ENCODE measurements around the gene ACOT11.

Gene ACOT11

DNA sequence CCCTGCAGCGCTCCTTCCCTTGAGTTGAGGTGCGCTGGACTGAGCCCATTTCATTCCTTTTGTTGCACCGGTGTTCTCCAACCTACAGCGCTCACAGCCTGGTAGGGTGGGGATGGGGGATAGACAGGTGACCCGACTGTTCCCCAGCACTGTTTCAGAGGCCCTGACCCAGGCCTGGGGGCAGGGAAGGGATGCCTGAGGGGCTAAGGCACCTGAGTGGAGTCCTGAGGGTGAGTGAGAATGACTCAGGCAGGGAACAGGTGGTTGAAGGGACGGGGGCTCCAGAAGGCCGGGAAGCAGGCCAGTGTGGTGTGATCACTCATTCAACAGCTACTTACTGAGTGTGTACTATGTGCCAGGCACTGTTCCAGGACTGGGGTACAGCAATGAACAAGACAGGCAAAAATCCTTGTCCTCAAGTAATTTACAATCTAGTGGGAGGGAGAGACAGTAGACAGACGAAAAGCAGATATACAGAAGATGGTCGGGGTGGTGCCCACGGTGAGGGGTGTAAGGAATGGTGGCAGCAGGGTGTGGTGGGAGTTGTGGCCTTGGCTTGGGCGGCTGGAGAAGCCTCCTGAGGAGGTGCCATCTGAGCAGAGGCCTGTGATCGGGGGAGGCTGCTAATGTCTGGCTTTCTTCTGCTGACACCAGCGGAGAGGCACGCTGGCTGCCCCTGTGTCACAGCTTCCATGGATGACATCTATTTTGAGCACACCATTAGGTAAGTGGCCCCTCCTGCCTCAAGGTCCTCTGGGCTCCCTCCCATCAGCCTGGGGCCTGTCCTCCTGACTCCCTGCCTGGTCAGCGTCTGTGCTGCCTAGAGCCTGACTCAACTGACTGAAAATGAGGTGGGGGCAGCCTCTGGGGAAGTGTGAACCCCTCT lies 37.4 kb downstream of the ACOT11 start:
- no peak for DNase-seq (ENCODE audit: low spot score)

DNA sequence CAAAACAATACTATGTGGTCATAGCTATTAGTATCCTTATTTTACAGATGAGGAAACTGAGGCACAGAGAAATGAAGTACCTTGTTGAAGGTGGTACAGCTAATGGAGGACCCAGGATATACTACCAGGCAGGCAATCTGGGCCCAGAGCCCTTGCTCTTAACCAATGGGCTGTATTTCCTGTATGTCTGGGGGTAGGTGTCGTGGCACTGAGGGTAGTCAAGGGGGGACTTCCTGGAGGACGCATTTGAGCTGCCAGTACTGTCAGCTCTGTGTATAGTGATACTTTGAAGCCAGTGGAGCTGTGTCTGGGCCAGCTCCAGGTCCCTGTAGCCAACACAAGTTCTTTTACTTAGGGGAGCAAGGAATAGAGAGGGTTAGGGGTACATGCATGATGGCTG lies 40.3 kb downstream of the ACOT11 start:
- no peak for DNase-seq (ENCODE audit: low spot score)

DNA sequence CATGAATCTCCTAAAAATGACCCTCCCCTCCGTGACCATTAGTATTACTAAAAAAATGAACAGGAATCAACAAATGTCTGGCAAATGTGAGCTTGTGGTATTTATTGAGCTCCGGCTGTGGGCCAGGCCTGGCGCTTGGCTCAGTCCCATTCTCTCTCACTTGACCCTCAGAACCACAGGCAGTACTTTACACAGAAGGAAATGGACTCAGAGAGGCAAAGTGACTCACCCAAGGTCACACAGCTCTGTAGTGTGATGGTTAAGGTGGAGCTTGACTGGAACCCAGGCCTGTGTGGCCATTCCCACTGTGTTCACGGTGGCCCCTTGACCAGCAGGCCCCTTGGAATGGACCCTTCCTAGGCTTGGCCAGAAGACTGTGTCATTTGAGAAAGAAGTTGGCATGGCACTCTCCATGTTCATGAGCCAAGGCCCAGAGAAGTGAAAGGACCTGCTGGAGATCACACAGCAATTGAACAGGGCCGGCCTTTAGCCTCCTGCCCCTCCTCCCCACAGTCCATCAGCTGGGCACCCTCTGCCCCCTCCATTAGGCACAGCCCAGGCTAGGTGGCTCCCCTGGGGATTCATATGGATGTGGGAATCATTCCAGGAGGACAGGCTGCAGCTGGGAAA lies 43.2 kb downstream of the ACOT11 start:
- no peak for DNase-seq (ENCODE audit: low spot score)

DNA sequence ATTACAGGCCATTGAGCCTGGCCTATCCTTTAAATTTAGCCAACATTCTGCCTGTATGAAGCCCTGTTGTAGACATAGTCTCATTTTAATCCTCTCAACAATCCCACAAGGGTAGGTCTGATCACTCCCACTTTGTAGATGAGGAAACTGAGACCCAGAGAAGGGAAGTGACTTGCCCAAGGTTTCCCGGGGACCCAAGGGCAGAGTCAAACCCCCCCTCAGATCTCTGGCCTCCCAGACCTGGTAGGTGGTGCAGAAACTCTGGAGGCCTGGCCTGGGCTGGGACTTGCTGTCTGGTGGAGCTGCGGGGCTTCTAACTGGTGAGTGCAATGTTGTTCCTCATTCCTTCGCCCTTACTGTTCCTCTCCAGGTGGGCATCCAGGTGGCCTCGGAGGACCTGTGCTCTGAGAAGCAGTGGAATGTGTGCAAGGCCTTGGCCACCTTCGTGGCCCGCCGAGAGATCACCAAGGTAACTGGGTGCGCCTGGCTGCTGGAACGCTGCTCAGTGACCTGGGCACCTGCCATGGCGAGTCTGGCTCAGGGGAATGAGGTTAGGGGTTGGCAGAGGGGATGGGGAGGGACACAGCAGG lies 45.6 kb downstream of the ACOT11 start:
- DNase-seq (ENCODE audit: low spot score), result no peak

DNA sequence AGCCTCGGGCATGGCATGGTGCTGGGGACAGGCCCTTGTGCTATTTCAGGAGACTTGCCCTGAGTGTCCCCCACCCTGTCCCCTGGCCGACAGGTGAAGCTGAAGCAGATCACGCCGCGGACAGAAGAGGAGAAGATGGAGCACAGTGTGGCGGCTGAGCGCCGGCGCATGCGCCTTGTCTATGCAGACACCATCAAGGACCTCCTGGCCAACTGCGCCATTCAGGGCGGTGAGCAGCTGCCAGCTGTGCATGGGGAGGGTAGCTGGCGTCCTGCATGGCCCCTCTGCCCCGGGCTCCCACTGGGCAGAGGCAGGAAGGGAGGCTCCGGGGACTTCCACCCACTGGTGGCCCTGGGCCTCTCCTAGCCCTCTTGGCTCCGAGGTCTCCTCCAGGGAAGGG lies 46.4 kb downstream of the ACOT11 start:
- no peak for DNase-seq (ENCODE audit: low spot score)

DNA sequence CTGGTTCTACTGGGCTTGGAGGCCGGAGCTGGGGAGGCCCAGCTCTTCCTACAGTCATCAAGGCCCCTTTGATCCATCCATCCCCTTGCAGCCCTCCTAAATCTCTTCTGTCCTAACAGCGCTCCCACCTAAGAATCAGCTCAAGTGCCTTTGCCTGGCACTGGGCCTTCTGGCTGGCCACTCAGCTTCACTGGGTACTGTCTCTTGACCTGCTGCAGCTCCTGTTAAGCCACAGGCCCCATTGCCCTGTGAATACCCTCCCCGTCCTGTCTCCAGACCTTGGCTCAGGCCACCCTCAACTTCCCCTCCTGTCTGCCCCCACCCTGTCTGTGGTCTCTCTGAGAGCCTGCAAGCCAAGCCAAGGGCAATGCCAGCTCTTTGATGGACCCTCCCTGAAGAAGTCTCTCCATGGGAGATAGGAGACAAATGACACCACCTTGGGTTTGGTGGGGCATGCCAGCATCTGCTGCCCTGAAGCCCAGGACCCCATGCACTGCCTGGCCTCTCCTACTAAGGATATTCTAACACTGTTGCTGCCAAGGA lies 48.0 kb downstream of the ACOT11 start:
- DNase-seq (ENCODE audit: low spot score), result no peak

DNA sequence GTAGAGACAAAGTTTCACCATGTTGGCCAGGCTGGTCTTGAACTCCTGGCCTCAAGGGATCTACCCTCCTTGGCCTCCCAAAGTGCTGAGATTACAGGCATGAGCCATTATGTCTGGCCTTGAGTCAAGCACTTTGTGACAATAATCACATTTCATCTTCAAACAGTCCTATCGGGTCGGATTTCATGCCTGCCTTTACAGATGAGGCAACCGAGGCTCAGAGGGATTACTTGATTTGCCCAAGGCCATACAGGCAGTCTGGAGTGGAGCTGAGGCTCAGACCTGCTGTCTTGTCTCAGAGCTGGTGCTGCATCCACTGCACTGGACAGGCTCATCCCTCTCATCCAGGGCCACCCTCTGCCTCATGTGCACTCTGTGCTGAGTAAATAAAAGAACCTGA lies 48.7 kb downstream of the ACOT11 start:
- DNase-seq (ENCODE audit: low spot score), result no peak

DNA sequence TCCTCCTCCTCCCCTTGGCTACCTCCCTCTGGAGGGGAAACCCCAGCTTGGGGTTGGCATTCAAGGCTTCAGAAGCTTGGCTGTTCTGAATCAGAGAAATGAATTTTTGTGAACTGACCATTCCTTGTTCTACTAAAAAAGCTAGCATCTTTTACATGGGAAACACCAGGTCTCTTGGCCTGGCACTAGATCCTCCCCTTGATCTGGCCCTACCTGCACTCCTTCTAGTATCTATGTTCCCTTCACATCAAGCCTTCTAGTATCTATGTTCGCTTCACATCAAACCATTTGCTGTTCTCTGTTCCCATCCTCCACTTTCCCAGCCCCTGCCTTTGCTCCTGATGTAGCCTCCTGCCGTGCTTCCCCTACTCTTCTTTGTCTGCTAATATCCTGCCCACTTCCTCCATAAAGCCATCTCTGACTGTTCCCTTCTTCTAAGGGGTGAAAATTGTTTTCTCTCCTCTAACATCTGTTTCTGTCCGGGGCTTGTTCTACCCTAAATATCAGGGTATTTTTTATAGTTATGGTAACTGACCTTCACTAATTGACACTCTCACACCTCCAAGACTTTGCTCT lies 49.5 kb downstream of the ACOT11 start:
- no peak for DNase-seq (ENCODE audit: low spot score)

DNA sequence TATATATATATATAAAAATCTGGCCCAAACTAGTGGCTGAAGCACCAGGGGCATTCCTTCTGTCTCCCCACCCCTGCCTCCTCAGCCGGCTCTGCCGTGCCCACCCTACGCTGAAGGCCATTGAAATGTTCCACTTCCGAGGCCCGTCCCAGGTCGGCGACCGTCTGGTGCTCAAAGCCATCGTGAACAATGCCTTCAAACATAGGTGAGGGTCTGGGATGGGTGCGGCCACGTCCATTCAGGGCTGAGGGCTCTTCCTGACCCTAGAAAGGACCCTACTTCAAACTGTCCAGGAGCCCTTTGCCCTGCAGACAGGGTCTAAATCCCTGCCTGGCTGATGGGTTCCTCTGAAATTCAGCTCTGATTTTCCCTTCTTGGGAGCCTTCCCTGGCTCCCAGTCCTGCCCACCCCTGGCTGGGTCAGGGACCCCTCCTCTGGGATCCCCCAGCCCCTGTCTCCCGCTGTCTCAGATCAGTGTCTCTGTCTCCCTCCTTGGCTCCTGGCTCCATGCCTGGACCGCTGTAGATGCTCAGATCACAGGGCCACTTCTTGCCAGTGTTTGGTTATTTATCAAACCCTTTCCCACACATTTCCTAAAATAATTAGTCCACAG lies 51.3 kb downstream of the ACOT11 start:
- no peak for DNase-seq (ENCODE audit: low spot score)

DNA sequence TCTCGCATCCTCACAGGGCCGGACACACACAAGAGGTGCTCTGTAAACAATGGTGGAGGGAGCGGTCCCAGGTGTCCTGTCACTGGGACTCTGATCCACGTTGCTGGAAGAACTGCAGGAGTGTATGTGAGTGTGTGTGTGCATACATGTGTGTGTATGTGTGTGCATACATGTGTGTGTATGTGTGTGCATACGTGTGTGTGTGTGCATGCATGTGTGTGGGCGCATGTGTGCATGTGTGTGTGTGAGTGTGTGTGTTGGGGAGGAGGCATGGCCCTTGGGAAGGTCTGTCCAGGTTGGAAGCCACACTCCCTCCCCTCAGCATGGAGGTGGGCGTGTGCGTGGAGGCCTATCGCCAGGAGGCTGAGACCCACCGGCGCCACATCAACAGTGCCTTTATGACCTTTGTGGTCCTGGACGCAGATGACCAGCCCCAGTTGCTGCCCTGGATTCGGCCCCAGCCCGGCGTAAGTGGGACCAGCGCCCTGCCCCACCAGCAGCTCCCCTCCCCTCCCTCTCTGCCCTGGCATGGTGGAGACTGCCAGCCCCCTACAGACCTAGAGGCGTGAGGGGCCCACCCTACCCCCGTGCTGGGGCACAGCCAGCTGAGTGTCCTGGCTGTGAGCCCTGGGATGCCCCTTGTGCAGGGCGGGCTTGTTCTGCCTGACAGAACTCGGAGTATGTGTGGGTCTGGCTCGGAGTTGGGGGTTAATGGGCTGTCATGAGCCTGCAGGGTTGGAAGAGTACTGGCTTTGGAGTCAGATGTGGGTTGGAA lies 53.1 kb downstream of the ACOT11 start:
- no peak for DNase-seq (ENCODE audit: low spot score)

DNA sequence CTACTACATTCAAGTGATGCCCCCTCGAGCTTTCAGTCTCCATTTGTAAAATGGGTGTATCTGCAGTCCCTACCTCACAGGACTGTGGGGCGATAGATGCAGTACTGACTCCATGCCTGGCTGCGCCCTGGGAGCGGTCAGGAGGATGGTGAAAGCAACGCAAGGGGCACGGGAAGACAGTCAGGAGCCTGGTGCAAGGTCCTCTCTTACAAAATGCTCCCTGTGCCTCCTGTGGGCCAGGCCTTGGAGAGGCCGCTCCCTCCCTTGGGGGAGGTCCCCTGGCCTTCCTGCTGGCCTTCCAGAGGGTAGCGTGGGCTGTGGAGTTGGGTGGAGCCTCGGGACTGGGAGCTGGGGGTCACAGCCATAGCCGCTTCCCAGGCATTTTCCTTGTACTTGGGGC lies 53.7 kb downstream of the ACOT11 start:
- DNase-seq (ENCODE audit: low spot score), result no peak

DNA sequence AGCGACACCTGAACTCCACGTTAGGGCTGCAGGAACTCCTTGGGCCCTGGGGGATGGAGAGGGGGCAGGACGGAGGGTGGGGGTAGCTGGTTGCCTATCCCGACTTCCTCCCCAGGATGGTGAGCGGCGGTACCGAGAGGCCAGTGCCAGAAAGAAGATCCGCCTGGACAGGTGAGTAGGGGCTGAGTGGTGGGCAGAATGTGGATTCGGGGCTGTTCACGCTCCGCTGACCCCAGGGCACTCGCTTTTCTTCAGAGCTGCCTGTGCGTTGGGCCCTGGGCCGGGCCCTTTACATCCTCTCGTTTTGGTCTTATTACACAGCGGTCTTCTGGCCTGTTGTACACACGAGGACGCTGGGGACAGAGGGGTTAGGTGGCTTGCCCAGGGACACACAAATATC lies 54.5 kb downstream of the ACOT11 start:
- DNase-seq (ENCODE audit: low spot score), result no peak

DNA sequence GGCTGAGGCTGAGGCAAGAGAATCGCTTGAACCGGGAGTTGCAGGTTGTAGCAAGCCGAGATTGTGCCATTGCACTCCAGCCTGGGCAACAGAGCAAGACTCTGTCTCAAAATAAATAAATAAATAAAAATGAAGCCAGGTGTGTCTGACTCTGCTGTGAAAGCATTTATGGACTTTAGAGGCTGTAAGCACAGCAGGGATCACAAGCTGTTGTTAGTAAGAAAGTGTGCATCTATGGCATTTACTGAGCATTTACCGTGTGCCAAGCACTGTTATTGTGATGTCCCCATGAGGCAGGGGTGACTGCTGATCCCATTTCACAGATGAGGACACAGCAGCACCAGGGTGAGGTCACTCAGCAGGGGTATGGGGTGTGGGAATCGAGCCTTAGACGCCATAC lies 55.2 kb downstream of the ACOT11 start:
- DNase-seq (ENCODE audit: low spot score), result no peak

DNA sequence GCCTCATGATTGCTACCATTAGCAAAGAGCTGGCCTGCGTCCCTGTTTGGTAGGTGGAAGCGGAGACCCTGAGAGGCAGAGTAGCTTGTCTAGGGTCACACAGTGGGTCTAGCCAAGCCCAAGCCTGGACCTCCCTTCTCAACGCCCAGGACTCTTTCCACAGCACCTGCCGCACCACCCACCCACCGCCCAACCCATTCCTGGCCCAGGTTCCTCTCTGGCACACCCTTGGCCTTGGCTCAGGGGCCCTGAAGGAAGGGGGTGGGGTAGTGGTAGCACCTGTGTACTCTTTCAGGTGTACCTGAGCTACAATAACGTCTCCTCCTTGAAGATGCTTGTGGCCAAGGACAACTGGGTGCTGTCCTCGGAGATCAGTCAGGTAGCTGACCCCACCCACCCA lies 56.0 kb downstream of the ACOT11 start:
- DNase-seq (ENCODE audit: low spot score), result no peak

DNA sequence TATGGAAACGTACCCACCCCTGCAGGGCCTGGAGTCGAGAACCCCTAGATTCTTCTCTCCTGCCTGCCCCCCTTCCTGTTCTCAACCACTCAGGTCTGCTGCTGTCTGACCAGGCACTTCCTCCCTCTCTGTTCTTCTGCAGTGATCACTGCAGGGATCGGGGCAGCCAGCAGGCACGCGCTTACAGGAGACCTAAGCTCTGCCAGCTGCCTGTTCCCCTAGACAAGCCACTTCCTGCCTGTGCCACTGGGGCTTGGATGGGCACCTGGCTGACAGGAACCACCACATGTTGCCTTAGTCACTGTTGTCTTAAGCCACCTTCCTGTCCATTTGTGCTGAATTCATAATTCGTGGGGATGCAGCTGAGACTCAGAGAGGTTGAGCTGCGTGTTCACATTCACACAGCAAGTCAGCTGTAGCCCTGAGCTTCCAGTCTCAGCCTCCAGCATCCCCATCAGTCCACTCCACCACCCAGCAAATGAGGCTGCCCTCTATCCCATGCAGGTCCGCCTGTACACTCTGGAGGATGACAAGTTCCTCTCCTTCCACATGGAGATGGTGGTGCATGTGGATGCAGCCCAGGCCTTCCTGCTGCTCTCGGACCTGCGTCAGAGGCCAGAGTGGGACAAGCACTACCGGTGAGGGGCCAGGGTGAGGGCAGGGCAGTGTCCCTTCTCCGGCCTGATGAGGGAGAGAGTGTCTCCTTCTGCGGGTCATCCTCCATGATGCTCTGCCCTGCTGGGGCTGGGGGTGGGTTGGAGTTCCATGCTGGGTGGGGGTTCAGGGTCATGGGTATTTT lies 56.7 kb downstream of the ACOT11 start:
- peak; percentile 46 for DNase-seq (ENCODE audit: low spot score)

DNA sequence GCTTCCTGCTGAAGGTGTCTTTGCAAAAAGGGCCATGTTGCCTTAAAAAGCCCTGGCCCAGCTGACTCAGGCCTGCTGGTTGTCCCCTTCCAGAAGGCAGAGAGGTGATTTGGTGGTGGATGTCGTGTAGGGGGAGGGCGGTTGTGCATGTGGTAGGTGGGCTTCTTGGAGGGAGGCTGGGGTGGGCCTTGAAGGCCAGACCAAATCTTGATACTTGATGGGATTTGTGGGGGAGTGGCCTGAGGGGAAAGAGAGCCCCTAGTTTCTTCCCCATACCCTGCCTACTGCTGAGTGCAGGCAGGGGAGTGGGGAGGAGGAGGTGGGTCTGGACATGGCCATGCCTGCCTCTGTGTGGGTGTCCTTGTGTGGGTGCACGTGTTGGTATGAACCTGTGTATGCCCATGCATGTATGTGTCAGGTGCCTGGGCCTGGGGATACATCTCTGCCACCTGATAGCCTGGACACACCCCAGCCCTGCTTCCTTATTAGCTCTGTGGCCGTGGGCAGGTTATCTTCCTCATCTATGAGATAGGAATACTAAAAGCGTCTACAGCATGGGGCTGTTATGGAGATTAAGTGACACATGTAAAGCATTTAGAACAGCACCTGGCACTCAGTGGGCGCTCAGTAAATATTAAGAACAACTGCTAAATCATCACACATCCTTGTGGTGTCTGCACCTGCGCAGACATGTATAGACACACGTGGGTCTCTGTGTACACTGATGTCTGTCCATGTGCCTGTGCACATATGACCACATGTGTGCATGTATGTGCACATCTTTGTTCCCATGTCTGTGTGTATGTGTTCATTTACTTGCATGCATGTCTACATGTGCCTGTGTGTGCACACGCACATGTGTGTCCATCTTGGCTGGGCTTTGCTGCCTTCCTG lies 58.3 kb downstream of the ACOT11 start:
- no peak for DNase-seq (ENCODE audit: low spot score)

DNA sequence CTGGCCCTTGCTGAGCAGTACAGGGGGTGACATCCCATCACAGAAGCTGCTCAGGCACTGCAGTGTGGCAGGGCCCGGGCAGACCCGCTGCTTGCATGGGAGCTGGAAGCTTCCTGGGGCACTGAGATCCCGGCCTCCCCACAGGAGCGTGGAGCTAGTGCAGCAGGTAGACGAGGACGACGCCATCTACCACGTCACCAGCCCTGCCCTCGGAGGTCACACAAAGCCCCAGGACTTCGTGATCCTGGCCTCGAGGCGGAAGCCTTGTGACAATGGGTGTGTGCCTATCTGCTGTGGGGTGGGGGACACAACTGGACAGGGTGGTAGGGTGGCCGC lies 58.9 kb downstream of the ACOT11 start:
- DNase-seq (ENCODE audit: low spot score), result no peak

DNA sequence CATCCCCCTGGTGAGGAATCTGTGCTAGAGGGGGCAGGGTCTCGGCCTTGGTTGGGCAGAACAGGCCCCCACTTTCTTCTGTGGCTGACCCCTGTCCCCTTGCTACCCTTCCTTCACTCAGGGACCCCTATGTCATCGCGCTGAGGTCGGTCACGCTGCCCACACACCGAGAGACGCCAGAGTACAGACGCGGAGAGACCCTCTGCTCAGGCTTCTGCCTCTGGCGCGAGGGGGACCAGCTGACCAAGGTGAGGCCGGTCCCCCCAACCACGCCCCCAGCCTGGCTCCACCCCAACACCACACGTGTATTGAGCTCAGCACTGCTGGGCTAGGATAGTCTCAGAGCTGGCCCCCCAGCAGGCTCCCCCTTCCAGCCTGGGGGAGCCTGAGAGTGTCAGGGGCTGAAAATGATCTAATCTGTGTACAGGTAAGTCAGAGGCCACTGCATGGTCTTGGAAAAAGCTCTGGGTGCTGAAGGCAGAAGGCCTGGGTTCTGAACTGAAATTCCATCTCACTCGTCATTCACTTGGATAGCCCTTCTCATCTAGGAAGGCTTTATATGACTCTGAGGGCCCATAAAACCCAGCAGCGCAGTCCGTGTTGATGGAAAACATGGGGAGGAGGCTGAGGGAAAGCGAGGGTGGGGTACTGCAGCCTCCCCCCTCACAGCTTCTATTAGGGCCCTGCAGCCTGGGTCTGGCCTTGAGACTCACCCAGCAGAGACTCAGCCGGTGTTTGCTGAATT lies 60.0 kb downstream of the ACOT11 start:
- no peak for DNase-seq (ENCODE audit: low spot score)

Data from kidney capillary endothelial cell (primary cell).